Mesothelial cell of epicardium (in vitro differentiated cells): ENCODE measurements around the gene TUBA4B. TPM values are rescaled to one million over a fixed set of nuclear protein-coding genes. Genes with fewer than 3 reads are reported as not detected.

Source experiments
- DNase-seq, 2 experiments: peaks; one replicate each; pipeline ENCODE4 v3.0.0; 2021; ENCODE audit warnings: low spot score in 2 of 2; ENCODE audit not compliant: unreplicated experiment in 2 of 2
- H3K27ac Mint-ChIP-seq: 2 replicates; pipeline ENCODE4 v1.8.0; 2021; ENCODE audit warnings: mixed read lengths
- H3K27me3 Mint-ChIP-seq: 2 replicates; pipeline ENCODE4 v1.8.0; 2021; ENCODE audit warnings: low read depth, mixed read lengths
- H3K36me3 Mint-ChIP-seq: 2 replicates; pipeline ENCODE4 v1.8.0; 2021; ENCODE audit warnings: mixed read lengths
- H3K4me1 Mint-ChIP-seq: 2 replicates; pipeline ENCODE4 v1.8.0; 2021; ENCODE audit warnings: mixed read lengths
- H3K4me3 Mint-ChIP-seq: 2 replicates; pipeline ENCODE4 v1.8.0; 2021; ENCODE audit warnings: mild to moderate bottlenecking, moderate library complexity, mixed read lengths
- H3K9me3 Mint-ChIP-seq: 2 replicates; pipeline ENCODE4 v1.8.0; 2021; ENCODE audit warnings: mixed read lengths
- CTCF ChIP-seq: fragments of 200-600 bp; sonication (generic); IDR thresholded peaks from one replicate; pipeline ENCODE4 v1.5.0; 2021; ENCODE audit warnings: antibody characterized with exemption; ENCODE audit not compliant: unreplicated experiment
- total RNA-seq: library from RNA; stranded (reverse); gene quantifications from 3 replicates; pipeline ENCODE4 v1.2.1, GENCODE V29; 2021

Gene TUBA4B
- total RNA-seq, 1 donor from 2014 or later: not detected

DNA sequence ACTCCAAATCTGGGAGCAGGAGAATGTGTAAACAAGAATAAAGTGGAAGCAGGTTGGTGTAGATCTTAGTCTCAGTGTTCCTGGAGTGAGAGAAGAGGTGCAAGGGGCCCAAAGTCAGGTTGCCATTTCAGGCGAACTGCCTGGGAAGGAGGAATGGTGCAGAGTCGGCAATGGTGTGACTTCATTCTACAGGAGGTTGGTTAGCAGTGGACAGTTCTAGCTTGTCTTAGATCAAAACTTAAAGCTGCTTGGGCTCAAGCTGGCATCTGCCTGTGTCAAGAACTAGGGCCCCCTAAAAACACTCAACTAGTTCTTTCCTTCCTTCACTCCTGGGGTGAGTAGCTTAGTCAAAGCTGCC lies 4.2 kb upstream of the TUBA4B start:
- peaks cover 37% of the 10 kb centered on the region for H3K27me3 Mint-ChIP-seq
- H3K27ac Mint-ChIP-seq: peak overlapping the region; percentile 36
- no peak for TF ChIP-seq CTCF
- H3K4me3 Mint-ChIP-seq: no peak overlapping the region
- H3K9me3 Mint-ChIP-seq: no peaks in the 10 kb centered on the region
- DNase-seq: no peak
- no peaks in the 10 kb centered on the region for H3K36me3 Mint-ChIP-seq
- peaks cover 33% of the 10 kb centered on the region for H3K4me1 Mint-ChIP-seq

DNA sequence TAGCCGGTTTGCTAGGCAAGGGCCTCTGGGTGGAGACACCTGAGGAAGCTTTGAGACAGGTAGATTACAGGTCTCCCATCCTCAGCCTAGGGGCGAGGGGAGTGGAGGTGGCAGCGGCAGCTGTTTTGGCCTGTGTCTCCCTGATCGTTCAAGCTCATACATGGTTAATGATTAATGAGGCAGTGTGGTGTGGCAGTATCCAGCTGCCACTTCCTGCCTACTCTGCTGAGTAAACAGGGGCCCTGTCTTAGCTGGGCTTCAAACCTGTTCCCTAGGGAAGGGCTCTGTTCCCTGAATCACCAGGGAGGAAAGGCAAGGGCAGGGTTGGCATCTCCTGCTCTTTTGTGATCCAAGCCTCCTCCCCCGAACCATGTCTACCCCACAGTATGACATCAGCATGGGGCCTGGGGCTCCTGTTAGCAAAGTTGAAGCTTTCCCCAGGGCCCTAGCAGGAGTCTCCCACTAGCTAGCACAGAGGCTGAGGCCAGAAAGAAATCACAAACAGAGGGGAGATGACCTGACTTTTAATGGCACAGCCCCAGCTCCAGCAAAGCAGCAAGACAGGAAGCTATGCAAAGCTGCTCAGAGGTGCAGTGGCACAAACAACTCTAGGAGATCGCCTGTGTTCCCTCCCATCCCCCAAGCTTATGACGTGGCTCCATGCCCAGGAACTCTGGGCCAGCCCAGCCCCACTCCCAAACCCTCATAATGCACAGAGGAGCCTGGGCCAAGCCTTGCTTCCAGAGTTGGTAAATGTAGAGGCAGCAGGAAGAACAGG lies 3.7 kb upstream of the TUBA4B start:
- DNase-seq: no peak
- H3K9me3 Mint-ChIP-seq: no peaks in the 10 kb centered on the region
- no peaks in the 10 kb centered on the region for H3K36me3 Mint-ChIP-seq
- no peak overlapping the region for H3K4me3 Mint-ChIP-seq
- no peak for TF ChIP-seq CTCF
- H3K4me1 Mint-ChIP-seq: peaks cover 34% of the 10 kb centered on the region
- peak overlapping the region; percentile 84 for H3K27ac Mint-ChIP-seq
- peaks cover 42% of the 10 kb centered on the region for H3K27me3 Mint-ChIP-seq

GRCh38 chr2:219250049-219250781 lies 2.8 kb upstream of the TUBA4B start:
- Mint-ChIP-seq H3K4me1 (peaks cover 36% of the 10 kb centered on the region), H3K4me3 (no peak overlapping the region), H3K27me3 (peaks cover 50% of the 10 kb centered on the region), H3K36me3 (no peaks in the 10 kb centered on the region), H3K27ac (no peak overlapping the region), H3K9me3 (no peaks in the 10 kb centered on the region)
- DNase-seq: no peak
- TF ChIP-seq CTCF: no peak

DNA sequence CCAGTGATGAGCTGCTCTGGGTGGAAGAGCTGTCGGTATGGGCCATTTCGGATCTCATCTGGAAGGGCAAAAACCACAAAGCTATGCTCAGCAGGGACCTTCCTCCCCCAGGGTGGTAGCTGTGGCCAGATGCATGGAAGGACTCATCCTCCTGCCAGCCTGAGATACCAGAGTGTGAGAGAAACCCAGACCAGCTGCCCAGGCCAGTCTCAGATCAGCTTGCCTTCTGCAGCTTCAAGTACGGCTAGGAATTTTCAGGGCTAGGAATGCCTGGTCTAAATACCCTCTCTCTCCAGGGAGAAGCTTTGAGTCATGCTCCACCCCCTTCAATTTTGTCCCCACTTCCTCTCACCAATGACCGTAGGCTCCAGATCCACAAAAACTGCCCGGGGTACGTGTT lies 1.4 kb upstream of the TUBA4B start:
- Mint-ChIP-seq H3K4me1 (peaks cover 28% of the 10 kb centered on the region), H3K9me3 (no peaks in the 10 kb centered on the region), H3K36me3 (no peaks in the 10 kb centered on the region), H3K27me3 (peaks cover 65% of the 10 kb centered on the region), H3K4me3 (no peak overlapping the region), H3K27ac (no peak overlapping the region)
- TF ChIP-seq CTCF: no peak
- DNase-seq: no peak

- Mint-ChIP-seq H3K27me3 (peaks cover 66% of the 10 kb centered on the region), H3K4me3 (no peak overlapping the region)
These were observed 959 bp upstream of the TUBA4B start for GRCh38 chr2:219252084-219252483.

More at GRCh38 chr2:219252084-219252483, 959 bp upstream of the TUBA4B start:
- H3K36me3 Mint-ChIP-seq: no peaks in the 10 kb centered on the region
- DNase-seq: no peak
- H3K27ac Mint-ChIP-seq: no peak overlapping the region
- no peak for TF ChIP-seq CTCF
- no peaks in the 10 kb centered on the region for H3K9me3 Mint-ChIP-seq
- H3K4me1 Mint-ChIP-seq: peaks cover 28% of the 10 kb centered on the region
